ENCODE data around the gene MSRB3. TPM values are rescaled to one million over a fixed set of nuclear protein-coding genes. Genes with fewer than 3 reads are reported as not detected.

MSRB3 gene
- total and polyA plus RNA-seq, 2 donors (not counting 3 experiments of a cell fraction or from before 2014, with no cell fraction given) = 20.0 to 59.3 TPM

GRCh38 chr12:65323070-65323469, 44.6 kb downstream of the MSRB3 start:
- H3K36me3 ChIP-seq (ENCODE audit: control insufficient read depth in 2 of 2, extremely low read depth in 1 of 2, insufficient read depth in 2 of 2, low read length in 2 of 2) = no peaks in the 10 kb centered on the region
- no peak overlapping the region for H3K4me2 ChIP-seq (ENCODE audit: insufficient read depth, low read length)
- H4K20me1 ChIP-seq (replicated peaks; ENCODE audit: control insufficient read depth, extremely low read depth, insufficient read depth, low read length) = no peaks in the 10 kb centered on the region
- FAIRE-seq (no peak), DNase-seq (ENCODE audit: low read depth, low spot score) (no peak)
- H3K9me3 ChIP-seq (replicated peaks; ENCODE audit: control insufficient read depth, insufficient read depth, low read length) = no peaks in the 10 kb centered on the region
- no peaks in the 10 kb centered on the region for H3K27me3 ChIP-seq (ENCODE audit: control insufficient read depth in 2 of 2, insufficient read depth in 2 of 2, low read length in 2 of 2)
- ChIA-PET POLR2A (no interaction called here), CTCF (interaction anchor here (2.1 kb wide), 1 partner anchor 234 kb away, joined by 7 read pairs; no protein-coding TSS in a partner anchor)
- dilution Hi-C loops (cut with MboI; ENCODE audit: extremely low pct_ligation_motif_present, low sequenced_read_pairs) = no loop called here
- H3K79me2 ChIP-seq (ENCODE audit: control insufficient read depth, insufficient read depth, low read length) = no peaks in the 10 kb centered on the region
- TF ChIP-seq JUN (IDR thresholded peaks at IDR 0.05; ENCODE audit: borderline replicate concordance, insufficient read depth, insufficient read length, low read depth) = no peak
- no peak for TF ChIP-seq MAX (IDR thresholded peaks at IDR 0.05; ENCODE audit: insufficient read depth, insufficient read length)
- TF ChIP-seq FOS (IDR thresholded peaks at IDR 0.05; ENCODE audit: borderline replicate concordance, insufficient read depth, low read length) = no peak
- TF ChIP-seq GATA2 (IDR thresholded peaks at IDR 0.05; ENCODE audit: insufficient read depth, insufficient read length, low read depth, low read length) = no peak
- no peak for TF ChIP-seq EZH2 (IDR thresholded peaks at IDR 0.05; ENCODE audit: borderline replicate concordance, low read depth, low read length, severe bottlenecking)
- no peak for TF ChIP-seq POLR2A (IDR thresholded peaks at IDR 0.05; ENCODE audit: low read depth, low read length)
- TF ChIP-seq CTCF (IDR thresholded peaks at IDR 0.05; ENCODE audit: extremely low read depth in 1 of 2, insufficient read depth in 1 of 2, low read depth in 1 of 2, low read length in 2 of 2) = no peak
- TF ChIP-seq MYC (IDR thresholded peaks at IDR 0.05; ENCODE audit: low read depth, low read length) = no peak
- no peak for TF ChIP-seq POLR2AphosphoS5 (IDR thresholded peaks at IDR 0.05; ENCODE audit: insufficient read depth, low read depth, low read length)
- no TSS peak for BruUV-seq (replicated peaks)
- intact Hi-C loops (cut with micrococcal nuclease) = no loop called here
- no peak overlapping the region for H3K27ac ChIP-seq (ENCODE audit: insufficient read depth, low read depth, low read length)
- H2AFZ ChIP-seq (ENCODE audit: low read depth, low read length) = no peak overlapping the region
- no peaks in the 10 kb centered on the region for H3K4me1 ChIP-seq (ENCODE audit: control insufficient read depth, extremely low read depth, insufficient read depth, low read length)
- no peak overlapping the region for H3K9ac ChIP-seq (replicated peaks; ENCODE audit: extremely low read depth, insufficient read depth, low read length)
- H3K9me1 ChIP-seq (replicated peaks; ENCODE audit: control insufficient read depth, extremely low read depth, insufficient read depth, low read length) = no peaks in the 10 kb centered on the region
- no peak overlapping the region for H3K4me3 ChIP-seq (replicated peaks in 1 of 3; ENCODE audit: insufficient read depth in 1 of 3, low read depth in 1 of 3, low read length in 3 of 3)
